Smooth muscle cell (in vitro differentiated cells): ENCODE results near the gene GAS2L3. TPM values are rescaled to one million over a fixed set of nuclear protein-coding genes. Genes with fewer than 3 reads are reported as not detected.

ENCODE experiments used
- DNase-seq: peaks from one replicate; lab custom pipeline; 2025; ENCODE audit not compliant: unreplicated experiment; lab: John Stamatoyannopoulos, UW
- H2AFZ ChIP-seq: fragments of 200-600 bp; sonication (generic); 2 replicates; pipeline ENCODE4 v1.6.0; 2016; ENCODE audit warnings: antibody characterized with exemption, low read depth, mild to moderate bottlenecking
- H3F3A ChIP-seq: fragments of 200-600 bp; sonication (generic); 2 replicates; pipeline ENCODE4 v1.6.0; 2017; ENCODE audit warnings: antibody characterized with exemption, low read depth
- H3K27ac ChIP-seq: fragments of 200-600 bp; sonication (generic); 2 replicates; pipeline ENCODE4 v1.5.1; 2016; ENCODE audit warnings: low read depth, mild to moderate bottlenecking
- H3K27me3 ChIP-seq: fragments of 200-600 bp; sonication (generic); 2 replicates; pipeline ENCODE4 v1.6.1; 2016; ENCODE audit warnings: low read depth, mild to moderate bottlenecking
- H3K36me3 ChIP-seq: fragments of 200-600 bp; sonication (generic); 2 replicates; pipeline ENCODE4 v1.5.1; 2016; ENCODE audit warnings: low read depth
- H3K4me1 ChIP-seq: fragments of 200-600 bp; sonication (generic); 2 replicates; pipeline ENCODE4 v1.5.1; 2016; ENCODE audit warnings: low read depth
- H3K4me2 ChIP-seq: fragments of 200-600 bp; sonication (generic); 2 replicates; pipeline ENCODE4 v1.6.0; 2016; ENCODE audit warnings: mild to moderate bottlenecking
- H3K4me3 ChIP-seq: fragments of 200-600 bp; sonication (generic); 2 replicates; pipeline ENCODE4 v1.5.1; 2016; ENCODE audit warnings: mild to moderate bottlenecking
- H3K79me2 ChIP-seq: fragments of 200-600 bp; sonication (generic); 2 replicates; pipeline ENCODE4 v1.6.0; 2016; ENCODE audit warnings: low read depth, mild to moderate bottlenecking
- H3K9ac ChIP-seq: fragments of 200-600 bp; sonication (generic); 2 replicates; pipeline ENCODE4 v1.6.0; 2016; ENCODE audit warnings: low read depth
- H3K9me3 ChIP-seq: fragments of 200-600 bp; sonication (generic); replicated peaks from 2 replicates; pipeline ENCODE4 v1.5.1; 2016; ENCODE audit warnings: low read depth
- H4K20me1 ChIP-seq: fragments of 200-600 bp; sonication (generic); 2 replicates; pipeline ENCODE4 v1.6.0; 2016; ENCODE audit warnings: low read depth
- CTCF ChIP-seq: fragments of 200-600 bp; sonication (generic); IDR thresholded peaks from 2 replicates; pipeline ENCODE4 v1.5.1; 2017; ENCODE audit warnings: borderline replicate concordance, mild to moderate bottlenecking, antibody characterized with exemption; ENCODE audit not compliant: insufficient read depth, poor library complexity, severe bottlenecking
- WGBS: methylation state at CpG from one replicate; pipeline ENCODE4 v1.1.7; 2016; ENCODE audit warnings: low lambda C conversion rate; 5-methylcytosine and 5-hydroxymethylcytosine counted together
- polyA plus RNA-seq: library from polyadenylated mRNA; unstranded; fragments of >200 nt; fragmentation: Nextera tagmentation; extraction: Ambion mirVana; gene quantifications from 2 replicates; pipeline ENCODE4 v1.2.1, GENCODE V29; 2016
- total RNA-seq: library from RNA; depleted of rRNA; stranded (reverse); fragments of >200 nt; gene quantifications from 2 replicates; pipeline ENCODE4 v1.2.3, GENCODE V29; 2014

GAS2L3 gene
- total and polyA plus RNA-seq, 2 experiments from 2014 or later, result 1.2 to 5.8 TPM

GRCh38 chr12:100564905-100565467, 8.5 kb upstream of the GAS2L3 start:
- WGBS, result 91% methylated on average over 6 of the region's 6 CpGs

DNA sequence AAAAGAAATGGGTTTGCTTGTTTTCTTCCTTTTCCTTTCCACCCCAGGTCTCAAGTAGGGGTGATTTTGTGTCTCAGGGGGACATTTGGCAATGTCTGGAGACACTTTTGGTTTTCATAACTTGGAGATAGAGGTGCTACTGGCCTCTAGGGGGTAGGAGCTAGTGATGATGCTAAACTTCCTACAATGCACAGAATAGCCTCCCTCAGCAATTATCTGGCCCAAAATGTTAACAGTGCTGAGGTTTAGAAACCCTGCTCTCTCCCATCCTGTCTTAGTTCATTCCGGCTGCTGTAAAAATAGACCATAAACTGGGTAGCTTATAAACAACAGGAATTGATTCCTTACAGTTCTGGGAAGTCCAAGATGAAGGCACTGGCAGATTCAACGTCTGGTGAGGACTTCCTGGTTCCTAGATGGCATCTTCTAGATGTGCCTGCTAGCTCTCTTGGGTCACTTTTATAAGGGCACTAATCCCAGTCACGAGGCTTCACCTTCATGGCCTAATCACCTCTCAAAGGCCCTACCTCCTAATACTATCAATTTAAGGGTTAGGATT, 7.4 kb upstream of the GAS2L3 start:
- Histone ChIP-seq H2AFZ (no peak overlapping the region), H3K4me2 (no peak overlapping the region), H3F3A (no peaks in the 10 kb centered on the region), H3K27me3 (peaks cover 26% of the 10 kb centered on the region), H3K9me3 (no peaks in the 10 kb centered on the region), H4K20me1 (no peaks in the 10 kb centered on the region), H3K36me3 (no peaks in the 10 kb centered on the region), H3K4me3 (no peak overlapping the region), H3K4me1 (peaks cover 7% of the 10 kb centered on the region), H3K27ac (no peak overlapping the region), H3K79me2 (no peaks in the 10 kb centered on the region), H3K9ac (no peak overlapping the region)
- WGBS, result 72% methylated on average over 3 of the region's 3 CpGs
- DNase-seq, result no peak
- TF ChIP-seq CTCF, result no peak

More at GRCh38 chr12:100564905-100565467, 8.5 kb upstream of the GAS2L3 start:
- H3K4me1 ChIP-seq, result peaks cover 7% of the 10 kb centered on the region
- H3K4me2 ChIP-seq, result no peak overlapping the region
- H2AFZ ChIP-seq, result no peak overlapping the region
- no peaks in the 10 kb centered on the region for H3K79me2 ChIP-seq
- peaks cover 18% of the 10 kb centered on the region for H3K27me3 ChIP-seq
- H3K9me3 ChIP-seq, result no peaks in the 10 kb centered on the region
- no peak for TF ChIP-seq CTCF
- no peaks in the 10 kb centered on the region for H4K20me1 ChIP-seq
- DNase-seq, result no peak
- H3K36me3 ChIP-seq, result no peaks in the 10 kb centered on the region
- no peak overlapping the region for H3K27ac ChIP-seq
- no peak overlapping the region for H3K4me3 ChIP-seq
- no peak overlapping the region for H3K9ac ChIP-seq
- H3F3A ChIP-seq, result no peaks in the 10 kb centered on the region

- Histone ChIP-seq H3K79me2 (no peaks in the 10 kb centered on the region), H3K9me3 (no peaks in the 10 kb centered on the region), H3K4me2 (no peak overlapping the region), H3K9ac (no peak overlapping the region), H3K36me3 (no peaks in the 10 kb centered on the region), H3K4me1 (peaks cover 7% of the 10 kb centered on the region), H4K20me1 (no peaks in the 10 kb centered on the region), H3K27me3 (peaks cover 32% of the 10 kb centered on the region), H3K27ac (no peak overlapping the region), H2AFZ (no peak overlapping the region), H3K4me3 (no peak overlapping the region), H3F3A (no peaks in the 10 kb centered on the region)
- WGBS, result 48% methylated on average over 3 of the region's 3 CpGs
- no peak for TF ChIP-seq CTCF
- no peak for DNase-seq
These were observed 6.4 kb upstream of the GAS2L3 start for GRCh38 chr12:100566887-100567637.
